ENCODE measurements around the gene METTL16. TPM values are rescaled to one million over a fixed set of nuclear protein-coding genes. Genes with fewer than 3 reads are reported as not detected.

METTL16 gene
- total and polyA plus RNA-seq, 2 experiments from 2014 or later, result 19.3 to 23.9 TPM

DNA sequence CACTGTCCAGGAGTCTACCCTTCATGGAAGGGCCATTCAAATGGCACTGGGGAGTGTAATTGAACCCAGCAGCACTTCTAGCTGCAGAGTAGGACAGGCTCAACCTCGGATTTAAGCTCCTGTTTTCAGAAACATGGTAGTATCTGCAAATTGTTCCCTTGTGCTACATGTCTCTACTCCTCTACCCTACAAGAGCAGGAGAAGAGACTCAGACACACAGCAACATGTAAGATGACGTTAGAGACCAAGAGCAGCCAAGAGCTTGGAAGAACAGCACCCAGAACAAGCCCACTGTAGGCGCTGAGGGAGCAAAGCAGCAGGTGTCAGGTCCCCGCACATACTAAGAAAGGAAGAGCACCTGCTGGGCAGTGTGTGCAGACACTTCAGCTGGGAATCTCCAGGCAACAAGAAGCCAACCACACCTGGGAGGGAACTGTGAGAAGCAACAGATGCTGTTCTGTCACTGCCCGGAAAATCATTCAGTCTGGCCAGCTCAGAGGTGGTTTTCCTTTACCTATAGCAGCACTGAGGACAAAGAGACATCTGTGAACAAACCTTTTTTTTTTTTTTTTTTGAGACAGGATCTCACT lies 75.3 kb downstream of the METTL16 start:
- no peaks in the 10 kb centered on the region for H3K9me3 ChIP-seq (ENCODE audit: low read depth)
- no peaks in the 10 kb centered on the region for H3K27me3 ChIP-seq
- H3K4me3 ChIP-seq, result no peak overlapping the region
- peaks cover 14% of the 10 kb centered on the region for H3K36me3 ChIP-seq
- H3K4me1 ChIP-seq (ENCODE audit: low read depth), result peaks cover 11% of the 10 kb centered on the region
- no peak for DNase-seq (ENCODE audit: low read depth in 1 of 2, low spot score in 1 of 2)
- TF ChIP-seq, protein P1, sequence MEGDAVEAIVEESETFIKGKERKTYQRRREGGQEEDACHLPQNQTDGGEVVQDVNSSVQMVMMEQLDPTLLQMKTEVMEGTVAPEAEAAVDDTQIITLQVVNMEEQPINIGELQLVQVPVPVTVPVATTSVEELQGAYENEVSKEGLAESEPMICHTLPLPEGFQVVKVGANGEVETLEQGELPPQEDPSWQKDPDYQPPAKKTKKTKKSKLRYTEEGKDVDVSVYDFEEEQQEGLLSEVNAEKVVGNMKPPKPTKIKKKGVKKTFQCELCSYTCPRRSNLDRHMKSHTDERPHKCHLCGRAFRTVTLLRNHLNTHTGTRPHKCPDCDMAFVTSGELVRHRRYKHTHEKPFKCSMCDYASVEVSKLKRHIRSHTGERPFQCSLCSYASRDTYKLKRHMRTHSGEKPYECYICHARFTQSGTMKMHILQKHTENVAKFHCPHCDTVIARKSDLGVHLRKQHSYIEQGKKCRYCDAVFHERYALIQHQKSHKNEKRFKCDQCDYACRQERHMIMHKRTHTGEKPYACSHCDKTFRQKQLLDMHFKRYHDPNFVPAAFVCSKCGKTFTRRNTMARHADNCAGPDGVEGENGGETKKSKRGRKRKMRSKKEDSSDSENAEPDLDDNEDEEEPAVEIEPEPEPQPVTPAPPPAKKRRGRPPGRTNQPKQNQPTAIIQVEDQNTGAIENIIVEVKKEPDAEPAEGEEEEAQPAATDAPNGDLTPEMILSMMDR (IDR thresholded peaks at IDR 0.05; ENCODE audit: low read depth, low read length), result no peak
- no peak overlapping the region for H3K27ac ChIP-seq

DNA sequence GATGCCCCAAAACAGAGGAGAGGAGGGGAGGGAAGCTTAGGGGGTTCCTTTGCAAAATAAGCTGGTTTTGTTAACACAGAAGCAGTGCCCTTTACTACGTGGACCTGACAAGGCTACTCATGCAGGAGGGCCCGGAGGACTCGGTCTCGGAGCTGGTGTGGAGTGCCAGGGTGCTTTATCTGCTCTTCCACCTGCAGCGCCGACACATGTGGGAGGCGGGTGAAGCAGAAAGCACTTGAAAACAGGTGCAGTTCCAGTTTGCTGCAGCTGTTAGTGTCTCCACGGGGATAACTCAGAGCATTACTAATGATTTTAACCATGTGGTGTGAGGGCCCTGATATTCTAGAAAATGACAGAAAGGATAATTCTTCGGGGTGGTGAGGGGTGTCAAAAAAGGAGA lies 75.8 kb downstream of the METTL16 start:
- H3K27ac ChIP-seq, result no peak overlapping the region
- TF ChIP-seq, protein P1 (IDR thresholded peaks at IDR 0.05; ENCODE audit: low read depth, low read length), result no peak
- no peaks in the 10 kb centered on the region for H3K9me3 ChIP-seq (ENCODE audit: low read depth)
- peak in 1 of 2 donors; percentile 14 for DNase-seq (ENCODE audit: low read depth in 1 of 2, low spot score in 1 of 2)
- peaks cover 14% of the 10 kb centered on the region for H3K36me3 ChIP-seq
- H3K4me1 ChIP-seq (ENCODE audit: low read depth), result peaks cover 11% of the 10 kb centered on the region
- no peak overlapping the region for H3K4me3 ChIP-seq
- no peaks in the 10 kb centered on the region for H3K27me3 ChIP-seq

DNA sequence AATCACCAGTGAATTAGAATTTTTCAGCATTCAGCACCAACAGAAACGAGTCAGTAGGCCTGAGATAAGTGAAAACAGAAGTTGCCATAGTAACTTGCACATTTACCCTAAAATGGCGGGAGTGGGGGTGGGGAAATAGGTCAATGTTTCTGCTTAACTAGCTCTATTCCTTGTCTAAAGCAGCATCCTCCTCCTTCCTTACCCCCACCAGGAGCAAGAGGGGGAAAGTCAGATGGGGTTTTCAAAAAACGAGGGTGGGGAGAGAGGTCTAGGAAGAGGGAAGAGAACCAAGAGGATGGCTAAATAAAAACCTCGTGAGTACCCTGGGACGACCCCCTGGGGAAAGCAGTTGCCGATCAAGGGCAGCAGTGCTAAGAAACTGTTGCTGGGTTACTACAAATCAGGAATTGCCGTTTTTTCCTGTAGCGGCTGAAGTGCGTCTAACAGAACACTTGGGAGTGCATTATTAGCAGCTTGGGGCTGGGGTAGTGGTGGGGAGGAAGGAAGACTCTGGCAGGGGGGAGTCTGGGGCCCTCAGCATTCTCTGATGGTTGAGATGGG lies 76.4 kb downstream of the METTL16 start:
- Histone ChIP-seq H3K27me3 (no peaks in the 10 kb centered on the region), H3K4me3 (no peak overlapping the region), H3K4me1 (ENCODE audit: low read depth) (peaks cover 11% of the 10 kb centered on the region), H3K27ac (no peak overlapping the region), H3K36me3 (peaks cover 14% of the 10 kb centered on the region), H3K9me3 (ENCODE audit: low read depth) (no peaks in the 10 kb centered on the region)
- TF ChIP-seq, protein P1 (IDR thresholded peaks at IDR 0.05; ENCODE audit: low read depth, low read length), result no peak
- DNase-seq (ENCODE audit: low read depth in 1 of 2, low spot score in 1 of 2), result peak; percentile 18 to 44

DNA sequence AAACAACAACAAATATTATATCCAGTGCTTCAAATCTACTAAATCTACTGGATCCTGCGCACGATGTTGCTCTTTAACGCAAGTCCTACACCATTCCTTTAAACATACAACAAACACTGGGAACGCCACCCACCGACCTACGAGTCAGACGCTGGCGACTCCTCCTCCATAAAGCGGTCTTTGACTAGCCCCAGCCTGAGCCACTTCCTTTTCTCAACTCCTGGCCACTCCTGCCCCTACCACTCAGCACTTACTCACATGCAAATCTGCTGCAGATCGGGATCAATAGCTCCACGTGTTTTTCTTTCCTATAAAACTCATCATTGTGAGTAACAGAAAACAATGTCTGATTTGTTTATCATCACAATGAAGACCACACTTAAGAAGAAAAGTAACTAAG lies 78.0 kb downstream of the METTL16 start:
- no peaks in the 10 kb centered on the region for H3K9me3 ChIP-seq (ENCODE audit: low read depth)
- H3K36me3 ChIP-seq, result peaks cover 14% of the 10 kb centered on the region
- H3K27me3 ChIP-seq, result no peaks in the 10 kb centered on the region
- TF ChIP-seq, protein P1 (IDR thresholded peaks at IDR 0.05; ENCODE audit: low read depth, low read length), result no peak
- no peak overlapping the region for H3K27ac ChIP-seq
- DNase-seq (ENCODE audit: low read depth in 1 of 2, low spot score in 1 of 2), result no peak
- H3K4me3 ChIP-seq, result no peak overlapping the region
- peaks cover 11% of the 10 kb centered on the region for H3K4me1 ChIP-seq (ENCODE audit: low read depth)

DNA sequence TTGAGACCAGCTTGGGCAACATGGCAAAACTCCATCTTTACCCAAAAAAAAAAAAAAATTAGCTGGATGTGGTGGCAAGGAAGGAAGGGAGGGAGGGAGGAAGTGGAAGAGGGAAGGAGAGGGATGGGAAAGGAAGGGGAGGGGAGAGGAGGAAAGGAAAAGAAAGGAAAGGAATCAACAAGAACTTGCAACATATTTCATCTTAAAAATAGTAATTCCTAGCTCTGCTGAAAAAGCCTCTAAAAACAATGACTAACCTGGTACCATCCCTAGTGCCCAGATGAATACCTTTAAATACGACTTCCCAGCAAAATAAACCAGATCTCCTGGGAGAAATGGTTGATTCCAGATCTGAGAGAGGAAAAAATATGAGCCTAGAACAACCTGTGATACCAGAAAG lies 83.8 kb downstream of the METTL16 start:
- H3K4me1 ChIP-seq (ENCODE audit: low read depth), result no peaks in the 10 kb centered on the region
- H3K27me3 ChIP-seq, result no peaks in the 10 kb centered on the region
- peaks cover 3% of the 10 kb centered on the region for H3K36me3 ChIP-seq
- TF ChIP-seq, protein P1 (IDR thresholded peaks at IDR 0.05; ENCODE audit: low read depth, low read length), result no peak
- H3K4me3 ChIP-seq, result no peak overlapping the region
- H3K9me3 ChIP-seq (ENCODE audit: low read depth), result no peaks in the 10 kb centered on the region
- H3K27ac ChIP-seq, result no peak overlapping the region
- no peak for DNase-seq (ENCODE audit: low read depth in 1 of 2, low spot score in 1 of 2)
